NCI-H2196 (cell line): ENCODE results near the gene NDE1.

ENCODE experiments used
- DNase-seq: peaks from one replicate; lab custom pipeline; 2025; ENCODE audit not compliant: unreplicated experiment; lab: John Stamatoyannopoulos, UW

The NDE1 gene

GRCh38 chr16:15765116-15765515 lies 115.1 kb downstream of the NDE1 start:
- no peak for DNase-seq

DNA sequence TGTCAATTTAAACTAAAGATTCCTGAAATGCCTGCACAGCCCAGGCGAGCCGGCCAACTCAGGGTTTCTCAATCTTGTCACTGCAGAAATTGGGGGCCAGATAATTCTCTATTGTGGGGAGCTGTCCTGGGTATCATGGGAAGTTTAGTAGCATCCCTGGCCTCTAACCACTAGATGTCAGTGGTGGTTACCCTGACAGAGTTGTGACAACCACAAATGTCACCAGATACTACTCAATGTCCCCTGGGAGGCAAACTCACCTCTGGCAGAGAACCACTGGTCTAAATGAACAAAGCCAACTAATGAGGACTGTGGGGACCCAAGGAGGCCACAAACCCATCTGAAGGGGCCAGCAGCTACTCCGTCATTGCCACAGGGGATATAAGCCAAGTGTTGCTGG lies 115.8 kb downstream of the NDE1 start:
- peak; percentile 47 for DNase-seq

- no peak for DNase-seq
Observed at GRCh38 chr16:15766918-15767317, 116.9 kb downstream of the NDE1 start.

GRCh38 chr16:15768201-15768600 lies 118.2 kb downstream of the NDE1 start:
- DNase-seq, result no peak

- no peak for DNase-seq
Observed at GRCh38 chr16:15769239-15769638, 119.2 kb downstream of the NDE1 start.

GRCh38 chr16:15770107-15770506 lies 120.1 kb downstream of the NDE1 start:
- no peak for DNase-seq

DNA sequence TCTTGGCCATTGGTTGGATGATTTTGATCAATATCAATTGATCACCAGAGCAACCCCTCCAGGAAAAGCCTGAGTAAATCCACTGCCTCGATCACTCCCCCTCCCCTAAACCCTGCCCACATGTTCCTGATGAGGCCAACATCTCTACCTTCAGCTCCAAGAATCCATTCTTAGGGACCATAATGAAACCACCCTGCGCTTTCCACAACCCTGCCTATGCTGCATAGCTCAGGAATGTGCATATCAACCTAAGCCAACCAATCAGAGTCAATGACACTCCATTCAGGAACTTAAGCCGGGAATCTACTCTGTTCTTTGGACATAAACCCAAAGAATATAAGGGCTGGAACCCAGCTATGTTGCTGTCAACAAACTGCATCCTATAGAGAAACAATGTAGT lies 120.5 kb downstream of the NDE1 start:
- DNase-seq, result no peak

DNA sequence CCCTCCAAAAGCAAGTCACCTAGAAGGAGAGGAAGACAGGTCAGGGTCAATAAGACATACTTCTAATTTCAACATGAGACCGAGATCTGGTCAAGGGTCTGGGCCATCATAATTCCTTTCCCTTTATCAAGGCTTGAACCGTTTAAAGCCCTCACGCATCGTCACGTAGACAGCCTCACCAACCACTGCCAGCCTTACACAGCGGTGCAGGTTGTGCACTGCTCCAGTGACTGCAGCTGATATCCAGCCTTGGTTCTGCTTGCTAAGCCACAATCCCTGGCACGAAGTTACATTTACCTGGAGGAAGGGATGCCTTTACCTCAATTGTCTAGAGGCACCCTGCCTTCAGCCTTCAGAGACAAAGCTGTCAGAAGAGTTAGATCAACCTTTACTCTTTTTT lies 121.6 kb downstream of the NDE1 start:
- no peak for DNase-seq

DNA sequence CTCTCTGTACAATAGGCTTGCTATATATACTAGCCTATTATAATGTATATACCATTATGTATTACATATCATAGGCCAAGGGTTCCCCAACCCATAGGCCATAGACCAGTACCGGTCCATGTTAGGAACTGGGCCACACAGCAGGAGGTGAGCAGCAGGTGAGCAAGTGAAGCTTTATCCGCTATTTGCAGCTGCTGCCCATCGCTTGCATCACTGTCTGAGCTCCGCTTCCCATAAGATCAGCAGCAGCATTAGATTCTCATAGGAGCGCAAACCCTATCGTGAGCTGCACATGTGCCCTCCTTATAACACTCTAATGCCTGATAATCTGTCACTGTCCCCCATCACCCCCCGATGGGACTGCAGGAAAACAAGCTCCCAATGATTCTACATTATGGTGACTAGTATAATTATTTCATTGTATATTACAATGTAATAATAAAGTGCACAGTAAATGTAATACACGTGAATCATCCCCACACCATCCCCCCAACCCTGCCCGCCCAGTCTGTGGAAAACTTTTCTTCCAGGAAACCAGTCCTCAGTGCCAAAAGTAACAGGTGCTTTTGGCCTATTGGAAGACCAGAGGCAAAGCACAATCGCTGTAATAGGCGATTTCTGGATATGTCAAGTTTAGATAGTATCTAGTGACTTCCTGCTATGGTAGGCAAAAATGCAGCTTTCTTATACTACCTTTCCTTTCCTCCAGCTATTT lies 122.7 kb downstream of the NDE1 start:
- no peak for DNase-seq

- DNase-seq, result no peak
Observed at GRCh38 chr16:15773968-15774367, 123.9 kb downstream of the NDE1 start.

GRCh38 chr16:15775209-15775608 lies 125.2 kb downstream of the NDE1 start:
- DNase-seq, result no peak

GRCh38 chr16:15775663-15776304 lies 125.7 kb downstream of the NDE1 start:
- no peak for DNase-seq
